Stimulated activated CD8-positive, alpha-beta memory T cell treated with anti-CD3 and anti-CD28 coated beads, Interleukin-2, amount 100 ng/mL, for 48 hours (primary cell): ENCODE measurements around the gene WASHC2A.
"Not testable (repeated sequence)": the region's sequence is repeated elsewhere in the genome, so short reads cannot be mapped to it uniquely, and the experiment has no call there.

Experiments used
- DNase-seq, 2 donors: peaks; one replicate each; pipeline ENCODE4 v3.0.0-alpha.2; 2020; ENCODE audit warnings: low read depth in 2 of 2

The WASHC2A gene

DNA sequence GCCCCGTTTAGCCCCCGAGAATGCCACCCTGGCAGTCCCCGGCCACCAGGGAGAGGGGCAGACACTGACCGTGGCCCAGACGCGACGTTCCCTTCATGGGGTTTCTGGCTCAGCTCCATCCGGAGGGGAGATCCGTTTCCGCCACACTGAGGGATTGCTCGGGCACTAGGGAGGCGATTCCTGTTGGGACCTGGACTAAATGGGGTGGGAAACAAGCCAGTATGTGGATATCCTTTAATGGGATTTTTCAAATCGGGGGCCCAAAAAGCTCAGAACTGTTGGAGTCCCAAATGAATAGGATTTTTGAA, 552 bp downstream of the WASHC2A start:
- DNase-seq: not testable (repeated sequence)

DNA sequence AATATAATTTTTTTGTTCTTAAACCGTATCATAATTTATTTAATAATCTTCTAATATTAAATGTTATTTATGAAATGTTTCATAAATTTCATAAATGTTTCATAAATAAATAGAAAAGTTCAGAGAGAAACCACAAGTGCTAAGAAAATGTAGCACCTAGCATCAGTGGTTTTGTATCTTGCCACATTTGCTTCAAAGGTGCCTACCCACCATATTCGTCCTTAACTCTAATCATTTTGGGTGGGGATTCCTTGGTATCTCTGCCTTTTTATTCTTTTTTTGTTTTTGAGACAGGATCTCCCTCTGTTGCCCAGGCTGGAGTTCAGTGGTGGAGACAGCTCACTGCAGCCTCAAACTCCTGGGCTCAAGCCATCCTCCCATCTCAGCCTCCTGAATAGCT, 7.4 kb downstream of the WASHC2A start:
- DNase-seq: not testable (repeated sequence)

GRCh38 chr10:50075544-50075943, 7.8 kb downstream of the WASHC2A start:
- not testable (repeated sequence) for DNase-seq

DNA sequence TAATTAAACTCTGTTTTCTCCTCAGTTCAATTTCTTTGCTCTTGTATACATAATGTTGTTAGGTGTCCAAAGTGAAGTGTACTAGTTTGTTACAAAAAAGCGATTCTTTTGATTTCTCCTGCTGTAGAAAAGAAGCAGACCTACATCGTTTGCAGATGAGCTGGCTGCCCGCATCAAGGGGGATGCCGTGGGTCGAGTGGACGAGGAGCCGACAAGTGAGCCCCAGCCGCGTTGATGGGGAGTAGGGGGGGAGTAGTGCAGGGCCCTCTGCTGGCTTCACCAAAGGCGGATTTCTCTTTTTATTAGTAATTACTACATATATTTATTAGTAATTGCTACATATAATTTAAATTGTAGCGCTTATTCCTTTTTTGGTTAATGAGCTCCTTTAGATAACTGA, 23.6 kb downstream of the WASHC2A start:
- not testable (repeated sequence) for DNase-seq

GRCh38 chr10:50092928-50093327, 25.2 kb downstream of the WASHC2A start:
- not testable (repeated sequence) for DNase-seq

- not testable (repeated sequence) for DNase-seq
Observed at GRCh38 chr10:50094630-50095029, 26.9 kb downstream of the WASHC2A start.

DNA sequence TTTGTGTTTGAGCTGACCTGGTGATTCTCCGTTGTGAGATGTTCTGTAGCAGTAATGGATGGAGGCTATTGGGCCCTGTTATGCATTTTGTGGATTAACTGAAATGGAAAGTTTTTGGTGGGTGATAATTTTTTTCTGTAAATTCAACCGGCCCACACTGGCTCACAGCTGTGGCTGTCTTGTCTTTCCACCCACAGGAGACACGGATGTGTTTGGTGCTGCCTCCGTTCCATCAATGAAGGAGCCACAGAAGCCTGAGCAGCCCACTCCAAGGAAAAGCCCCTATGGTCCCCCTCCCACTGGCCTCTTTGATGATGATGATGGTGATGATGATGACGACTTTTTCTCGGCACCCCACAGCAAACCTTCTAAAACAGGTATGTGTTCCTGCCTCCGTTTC, 27.6 kb downstream of the WASHC2A start:
- DNase-seq: not testable (repeated sequence)

- not testable (repeated sequence) for DNase-seq
Observed at GRCh38 chr10:50096722-50097121, 29.0 kb downstream of the WASHC2A start.

DNA sequence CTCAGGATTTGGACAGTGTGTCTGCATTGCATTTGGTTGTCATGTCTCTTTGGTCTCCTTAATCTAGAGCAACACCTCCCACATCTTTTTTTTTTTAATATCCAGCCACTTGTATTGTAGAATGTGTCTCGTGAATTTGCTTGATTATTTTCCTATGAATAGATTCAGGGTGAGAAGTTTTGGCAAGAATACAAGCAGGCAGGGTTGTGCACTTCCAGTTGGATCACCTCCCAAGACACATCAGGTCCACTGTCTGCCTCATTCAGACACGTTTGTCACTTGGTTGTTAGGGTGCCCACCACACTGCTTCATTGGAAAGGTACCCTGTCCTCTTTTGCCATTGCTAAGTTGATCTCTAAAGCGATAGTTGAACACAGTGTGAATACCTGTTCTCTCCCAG, 30.9 kb downstream of the WASHC2A start:
- not testable (repeated sequence) for DNase-seq

DNA sequence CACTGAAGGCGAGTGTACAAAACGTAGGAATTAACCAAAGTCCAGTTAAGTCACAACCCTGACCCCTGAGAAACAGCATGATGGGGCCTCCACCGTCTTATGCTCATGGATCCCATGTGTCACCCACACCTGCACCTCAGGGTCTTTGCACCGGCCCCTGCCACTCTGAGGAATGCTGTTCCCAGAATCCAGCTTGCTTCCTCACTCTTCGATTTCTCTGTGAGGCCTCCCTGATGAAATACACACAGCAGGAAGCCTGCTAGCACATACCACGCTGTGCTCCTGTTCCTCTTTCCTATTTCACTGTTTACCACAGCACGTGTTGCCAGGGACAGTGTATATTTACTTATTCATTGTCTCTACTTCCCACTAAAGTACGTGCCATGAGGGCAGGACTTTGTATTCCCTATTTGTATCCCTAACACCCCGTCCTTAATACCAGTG, 33.4 kb downstream of the WASHC2A start:
- not testable (repeated sequence) for DNase-seq

DNA sequence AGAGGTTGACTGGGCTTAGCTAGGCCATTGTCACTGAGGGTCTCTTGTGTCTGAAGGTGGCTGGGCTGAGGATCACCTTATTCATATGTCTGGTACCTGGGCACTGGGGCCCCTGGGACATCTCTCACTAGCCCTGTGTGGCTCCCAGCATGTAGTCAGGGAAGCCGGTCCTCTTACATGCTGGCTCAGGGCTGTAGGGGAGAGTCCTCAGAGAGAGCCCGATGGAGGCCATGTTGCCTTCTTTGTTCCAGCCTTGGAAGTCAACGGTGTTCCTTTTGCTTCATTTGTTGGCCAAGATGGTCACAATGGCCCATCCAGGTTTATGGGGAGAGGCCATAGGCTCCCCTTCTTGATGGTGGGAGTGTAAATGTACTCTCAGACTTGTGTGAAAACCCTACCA, 34.0 kb downstream of the WASHC2A start:
- DNase-seq: not testable (repeated sequence)

DNA sequence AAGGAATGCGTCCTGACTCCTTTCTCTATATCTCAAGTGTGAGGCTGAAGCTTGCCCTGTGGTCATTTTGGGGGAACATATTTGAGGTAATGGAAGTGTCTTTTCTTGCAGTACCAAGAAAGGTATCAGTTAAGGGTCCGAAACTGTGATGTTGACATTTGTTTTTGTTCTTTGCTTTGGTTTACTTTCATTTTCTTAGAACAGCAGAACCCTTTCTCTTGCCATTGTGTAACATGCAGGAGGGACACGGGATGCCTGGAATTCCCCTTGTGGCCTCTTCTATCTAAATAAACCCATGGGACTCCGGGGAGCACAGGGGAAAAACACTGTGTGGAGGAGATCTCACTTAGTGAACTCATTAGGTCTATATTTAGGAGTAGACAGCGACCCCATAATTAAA, 34.5 kb downstream of the WASHC2A start:
- DNase-seq: not testable (repeated sequence)

- not testable (repeated sequence) for DNase-seq
Observed at GRCh38 chr10:50108999-50109698, 41.4 kb downstream of the WASHC2A start.

DNA sequence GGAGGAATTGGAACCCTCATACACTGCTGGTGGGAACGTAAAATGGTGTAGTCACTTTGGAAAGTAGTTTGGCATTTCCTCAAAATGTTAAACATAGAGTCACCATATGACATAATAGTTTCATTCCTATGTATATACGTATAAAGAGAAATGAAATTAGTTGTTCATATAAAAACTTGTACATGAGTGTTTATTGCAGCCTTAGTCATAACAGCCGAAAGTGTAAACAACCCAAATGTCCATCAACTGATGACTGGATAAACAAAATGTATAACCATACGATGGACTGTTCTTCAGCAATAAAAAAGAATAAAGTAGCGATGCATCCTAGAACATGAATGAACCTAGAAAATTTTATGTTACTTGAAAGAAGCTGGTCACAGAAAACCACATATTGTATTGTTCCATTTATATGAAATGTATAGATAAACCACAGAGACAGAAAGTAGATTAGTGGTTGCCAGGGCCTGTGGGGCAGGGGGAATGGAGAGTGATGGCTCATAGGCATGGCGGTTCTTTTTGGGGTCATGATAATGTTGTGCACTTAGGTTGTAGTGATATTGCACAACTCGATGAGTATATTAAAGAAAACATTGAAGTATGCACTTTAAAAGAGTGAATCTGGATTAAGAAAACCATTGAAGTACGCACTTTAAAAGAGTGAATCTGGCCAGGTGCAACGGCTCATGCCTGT, 44.8 kb downstream of the WASHC2A start:
- not testable (repeated sequence) for DNase-seq

GRCh38 chr10:50126765-50127164, 59.0 kb downstream of the WASHC2A start:
- not testable (repeated sequence) for DNase-seq

DNA sequence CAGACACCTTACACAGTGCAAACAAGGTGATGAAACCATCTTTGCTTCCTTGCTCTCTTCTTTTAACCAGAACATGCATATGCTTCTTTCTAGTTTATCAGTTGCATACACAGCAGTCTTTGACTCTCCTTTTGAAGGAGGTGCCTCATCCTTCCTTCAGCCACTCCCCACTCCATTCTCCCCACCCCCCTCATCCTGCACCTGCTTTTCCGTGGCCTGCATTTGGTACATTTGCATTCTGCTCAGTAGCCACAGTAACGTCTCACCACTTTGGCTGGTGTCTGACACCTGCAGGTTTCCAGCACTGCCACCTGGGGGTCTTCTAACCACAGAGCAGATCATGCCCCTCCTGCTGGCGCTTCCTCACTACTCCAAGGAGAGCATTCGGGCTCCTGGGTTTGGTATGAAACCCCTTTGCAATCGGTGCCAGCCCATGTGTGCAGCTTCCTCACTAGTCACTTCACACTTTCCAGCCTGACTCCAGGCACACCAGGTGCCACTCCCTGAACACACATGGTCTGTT, 60.1 kb downstream of the WASHC2A start:
- not testable (repeated sequence) for DNase-seq

DNA sequence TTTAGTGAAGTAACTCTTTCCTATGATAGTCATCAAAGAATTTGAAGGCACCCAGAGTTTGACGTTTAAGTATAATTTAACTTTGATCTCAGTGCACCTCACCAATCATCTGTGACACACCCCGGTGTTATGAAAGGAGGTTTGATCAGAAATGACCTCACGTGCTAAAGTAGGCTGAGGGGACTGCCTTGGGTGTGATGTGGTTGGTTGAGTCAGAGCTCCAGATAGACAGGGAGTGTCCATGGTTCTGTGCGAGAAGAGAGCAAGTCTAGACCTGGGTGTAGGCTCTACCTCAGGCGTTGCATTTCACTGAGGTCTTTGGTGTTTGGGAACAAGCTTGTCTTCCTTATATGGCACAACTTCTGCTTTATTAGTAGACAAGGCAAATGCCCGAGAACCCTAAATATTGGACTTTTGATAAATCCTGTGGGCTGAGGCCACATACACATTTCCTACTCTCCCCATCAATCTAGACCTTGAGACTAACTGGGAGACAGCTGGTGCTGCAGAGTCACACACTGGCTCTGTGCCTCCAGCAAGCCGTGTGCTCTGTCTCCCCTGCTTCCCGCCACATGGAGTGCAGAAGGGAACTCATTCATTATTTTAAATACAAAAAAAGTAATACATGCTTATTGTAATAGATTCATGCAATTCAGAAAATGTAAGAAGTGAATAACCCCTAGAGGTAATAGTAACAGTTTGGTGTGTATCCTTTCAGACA, 63.7 kb downstream of the WASHC2A start:
- DNase-seq: not testable (repeated sequence)

- not testable (repeated sequence) for DNase-seq
Observed at GRCh38 chr10:50132322-50132721, 64.6 kb downstream of the WASHC2A start.

DNA sequence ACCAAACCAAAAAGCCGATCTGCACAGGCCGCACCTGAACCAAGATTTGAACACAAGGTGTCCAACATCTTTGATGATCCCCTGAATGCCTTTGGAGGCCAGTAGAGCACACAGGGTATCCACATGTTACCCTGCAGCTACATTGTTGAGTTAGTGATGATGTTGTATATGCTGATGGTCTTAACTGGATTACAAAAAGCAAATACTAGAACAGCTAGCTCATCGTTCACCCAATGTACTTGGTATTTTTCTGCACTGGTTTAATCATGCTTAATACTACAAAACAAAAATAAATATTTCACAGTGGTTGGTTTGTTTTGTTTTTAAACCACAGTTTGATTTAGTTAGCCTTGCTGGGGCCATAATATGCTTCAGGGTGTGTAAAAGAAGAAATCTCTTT, 65.1 kb downstream of the WASHC2A start:
- DNase-seq: not testable (repeated sequence)

GRCh38 chr10:50143512-50144174, 75.9 kb downstream of the WASHC2A start:
- DNase-seq: not testable (repeated sequence)

GRCh38 chr10:50145575-50145974, 77.8 kb downstream of the WASHC2A start:
- not testable (repeated sequence) for DNase-seq

GRCh38 chr10:50152792-50153272, 85.1 kb downstream of the WASHC2A start:
- no peak for DNase-seq
